HEK293 (cell line): Measurements from ENCODE around the gene HPS4.

Experiments
- CTCF ChIA-PET: fragments of 350-600 bp; formaldehyde crosslinking; extraction: SDS; loops from one replicate; lab custom pipeline; 2021; ENCODE audit warnings: antibody characterized with exemption; lab: Yijun Ruan, JAX
- POLR2A ChIA-PET: fragments of 300-600 bp; formaldehyde crosslinking; extraction: SDS; loops from one replicate; lab custom pipeline; 2020; ENCODE audit warnings: antibody characterized with exemption, inconsistent platforms; lab: Yijun Ruan, JAX
- H3K27ac ChIP-seq: fragments of 200-500 bp; sonication (Bioruptor generic); 2 replicates; pipeline ENCODE4 v1.5.1; 2014; ENCODE audit warnings: low read depth, low read length, control low read depth, inconsistent platforms; ENCODE audit errors: extremely low read depth
- H3K36me3 ChIP-seq, 2 experiments: fragments of 200-500 bp in 1 of 2; sonication (Bioruptor generic) in 1 of 2; 1 replicate in 1 of 2; 2 replicates in 1 of 2; pipeline ENCODE4 v1.5.1; 2014 to 2017; ENCODE audit warnings: inconsistent platforms in 2 of 2, low read length in 2 of 2; ENCODE audit not compliant: control insufficient read depth in 2 of 2, insufficient read depth in 1 of 2
- H3K4me1 ChIP-seq: fragments of 200-500 bp; sonication (Bioruptor generic); 2 replicates; pipeline ENCODE4 v1.5.1; 2014; ENCODE audit warnings: mild to moderate bottlenecking, low read length, inconsistent platforms; ENCODE audit not compliant: control insufficient read depth, insufficient read depth
- H3K4me3 ChIP-seq: 2 replicates; pipeline ENCODE4 v1.5.1; 2011; ENCODE audit warnings: low read depth, mild to moderate bottlenecking, control low read depth, low read length, moderate library complexity
- H3K9me3 ChIP-seq: fragments of 200-500 bp; sonication (Bioruptor generic); 2 replicates; pipeline ENCODE4 v1.5.1; 2014; ENCODE audit warnings: low read depth, low read length, inconsistent platforms; ENCODE audit not compliant: control insufficient read depth, insufficient read depth
- OVOL3 ChIP-seq: fragments of 450-650 bp; formaldehyde crosslinking; IDR thresholded peaks from 2 replicates; pipeline ENCODE4 v1.5.1; 2016; ENCODE audit warnings: missing biosample characterization, missing genetic modification characterization
- SCRT1 ChIP-seq: fragments of 450-650 bp; formaldehyde crosslinking; IDR thresholded peaks from 2 replicates; pipeline ENCODE4 v1.5.1; 2016; ENCODE audit warnings: missing biosample characterization, missing genetic modification characterization, borderline replicate concordance
- ZBTB20 ChIP-seq: fragments of 450-650 bp; formaldehyde crosslinking; IDR thresholded peaks from 2 replicates; pipeline ENCODE4 v1.5.1; 2016; ENCODE audit warnings: missing biosample characterization, missing genetic modification characterization
- ZFP3 ChIP-seq: fragments of 450-650 bp; formaldehyde crosslinking; IDR thresholded peaks from 2 replicates; pipeline ENCODE4 v1.5.1; 2016; ENCODE audit warnings: low read depth, missing biosample characterization, missing genetic modification characterization
- ZNF140 ChIP-seq: fragments of 450-650 bp; formaldehyde crosslinking; IDR thresholded peaks from 2 replicates; pipeline ENCODE4 v1.5.1; 2016; ENCODE audit warnings: missing biosample characterization, missing genetic modification characterization
- ZNF16 ChIP-seq: fragments of 450-650 bp; formaldehyde crosslinking; IDR thresholded peaks from 2 replicates; pipeline ENCODE4 v1.5.1; 2016; ENCODE audit warnings: low read depth, missing biosample characterization, missing genetic modification characterization
- ZNF223 ChIP-seq: fragments of 450-650 bp; formaldehyde crosslinking; IDR thresholded peaks from 2 replicates; pipeline ENCODE4 v1.5.1; 2016; ENCODE audit warnings: missing biosample characterization, missing genetic modification characterization
- ZNF239 ChIP-seq: fragments of 450-650 bp; formaldehyde crosslinking; IDR thresholded peaks from 2 replicates; pipeline ENCODE4 v1.5.1; 2016; ENCODE audit warnings: missing biosample characterization, missing genetic modification characterization
- ZNF416 ChIP-seq: fragments of 450-650 bp; formaldehyde crosslinking; IDR thresholded peaks from 2 replicates; pipeline ENCODE4 v1.5.1; 2016; ENCODE audit warnings: missing biosample characterization, missing genetic modification characterization
- ZNF747 ChIP-seq: fragments of 450-650 bp; formaldehyde crosslinking; IDR thresholded peaks from 2 replicates; pipeline ENCODE4 v1.5.1; 2016; ENCODE audit warnings: missing biosample characterization, missing genetic modification characterization
- ZNF76 ChIP-seq: fragments of 450-650 bp; formaldehyde crosslinking; IDR thresholded peaks from 2 replicates; pipeline ENCODE4; 2016; ENCODE audit warnings: low read depth, missing biosample characterization, missing genetic modification characterization, borderline replicate concordance
- ZNF768 ChIP-seq: fragments of 450-650 bp; formaldehyde crosslinking; IDR thresholded peaks from 2 replicates; pipeline ENCODE4 v1.5.1; 2018; ENCODE audit warnings: missing biosample characterization, mild to moderate bottlenecking, missing genetic modification characterization
- TF ChIP-seq, protein P1 (sequence below): fragments of 450-650 bp; formaldehyde crosslinking; IDR thresholded peaks from 2 replicates; pipeline ENCODE4 v1.5.1; 2016; ENCODE audit warnings: missing biosample characterization, missing genetic modification characterization
- TF ChIP-seq, protein P2 (sequence below): fragments of 450-650 bp; formaldehyde crosslinking; optimal IDR thresholded peaks from 2 replicates; pipeline ENCODE3; 2016; ENCODE audit warnings: missing biosample characterization, mild to moderate bottlenecking, missing genetic modification characterization
- TF ChIP-seq, protein P3 (sequence below): fragments of 450-650 bp; formaldehyde crosslinking; IDR thresholded peaks from 2 replicates; pipeline ENCODE4 v1.5.1; 2016; ENCODE audit warnings: missing biosample characterization, missing genetic modification characterization, borderline replicate concordance
- TF ChIP-seq, protein P4 (sequence below): fragments of 450-650 bp; formaldehyde crosslinking; IDR thresholded peaks from 2 replicates; pipeline ENCODE4 v1.5.1; 2016; ENCODE audit warnings: missing biosample characterization, missing genetic modification characterization

Gene HPS4

DNA sequence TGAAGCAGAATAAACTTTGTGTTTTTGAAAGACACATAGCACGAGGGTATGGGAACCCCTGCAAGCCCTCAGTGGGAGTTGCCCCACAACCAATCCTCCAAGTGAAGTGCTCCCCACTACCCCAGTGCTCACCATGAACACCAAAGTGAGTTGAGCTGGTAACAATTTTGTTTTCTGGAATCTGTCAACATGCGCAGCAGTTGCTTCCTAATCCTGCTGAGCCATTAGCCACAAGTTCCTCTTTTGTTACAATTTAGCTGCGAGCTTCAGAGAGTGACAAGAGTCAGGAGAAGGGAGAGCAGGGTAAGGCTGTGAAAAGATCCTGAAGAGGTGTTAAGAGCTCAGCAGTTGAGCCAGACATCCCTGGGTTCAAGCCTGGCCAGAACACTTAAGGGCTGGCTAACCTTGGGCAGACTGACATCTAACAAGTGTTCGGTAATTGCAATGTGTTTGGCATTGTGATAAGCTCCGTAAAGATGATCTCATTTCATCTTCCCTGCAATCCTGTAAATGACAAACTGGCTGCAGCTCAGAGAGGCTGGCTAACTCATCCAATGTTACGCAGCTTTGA, 78.6 kb downstream of the HPS4 start (continued):
- no peak for TF ChIP-seq ZNF140 (tag by site-specific recombination)

DNA sequence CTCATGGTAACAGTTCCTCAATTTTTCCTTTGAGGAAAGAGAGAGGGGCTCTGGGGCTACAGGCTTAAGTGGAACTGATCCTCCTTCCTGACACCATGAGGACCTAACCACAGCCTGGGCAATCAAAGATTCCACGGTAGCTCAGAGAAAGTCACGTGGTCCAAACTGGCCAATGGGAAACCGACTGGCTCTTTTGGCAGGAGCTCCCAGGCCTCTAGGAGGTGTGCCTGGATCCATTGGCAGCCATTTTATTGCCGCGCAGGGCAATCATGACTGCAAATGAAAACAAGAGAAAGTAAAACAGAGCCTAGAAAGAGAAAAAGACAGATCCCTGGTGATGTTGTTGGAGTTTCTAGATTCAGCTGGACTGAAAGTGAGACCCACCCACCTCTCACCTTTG, 81.9 kb downstream of the HPS4 start:
- Histone ChIP-seq H3K4me3 (no peak overlapping the region), H3K36me3 (no peaks in the 10 kb centered on the region), H3K4me1 (no peaks in the 10 kb centered on the region), H3K27ac (no peak overlapping the region), H3K9me3 (no peaks in the 10 kb centered on the region)
- ChIA-PET CTCF (interaction anchor here (1.1 to 17.9 kb wide), 5 partner anchors 13 to 59 kb away, joined by 4 to 267 read pairs (median 5); no protein-coding TSS in a partner anchor), POLR2A (no interaction called here)
- TF ChIP-seq ZNF223 (tag by site-specific recombination) (no peak), ZNF239 (tag by site-specific recombination) (no peak), ZNF416 (tag by site-specific recombination) (no peak), ZNF747 (tag by site-specific recombination) (no peak), ZNF76 (tag by site-specific recombination) (no peak), OVOL3 (tag by site-specific recombination) (no peak), ZBTB20 (tag by site-specific recombination) (no peak), ZNF16 (tag by site-specific recombination) (no peak), SCRT1 (tag by site-specific recombination) (no peak), ZFP3 (no peak), ZNF768 (tag by site-specific recombination) (no peak)
- TF ChIP-seq, protein P1, sequence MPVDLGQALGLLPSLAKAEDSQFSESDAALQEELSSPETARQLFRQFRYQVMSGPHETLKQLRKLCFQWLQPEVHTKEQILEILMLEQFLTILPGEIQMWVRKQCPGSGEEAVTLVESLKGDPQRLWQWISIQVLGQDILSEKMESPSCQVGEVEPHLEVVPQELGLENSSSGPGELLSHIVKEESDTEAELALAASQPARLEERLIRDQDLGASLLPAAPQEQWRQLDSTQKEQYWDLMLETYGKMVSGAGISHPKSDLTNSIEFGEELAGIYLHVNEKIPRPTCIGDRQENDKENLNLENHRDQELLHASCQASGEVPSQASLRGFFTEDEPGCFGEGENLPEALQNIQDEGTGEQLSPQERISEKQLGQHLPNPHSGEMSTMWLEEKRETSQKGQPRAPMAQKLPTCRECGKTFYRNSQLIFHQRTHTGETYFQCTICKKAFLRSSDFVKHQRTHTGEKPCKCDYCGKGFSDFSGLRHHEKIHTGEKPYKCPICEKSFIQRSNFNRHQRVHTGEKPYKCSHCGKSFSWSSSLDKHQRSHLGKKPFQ: no peak
- TF ChIP-seq, protein P2, sequence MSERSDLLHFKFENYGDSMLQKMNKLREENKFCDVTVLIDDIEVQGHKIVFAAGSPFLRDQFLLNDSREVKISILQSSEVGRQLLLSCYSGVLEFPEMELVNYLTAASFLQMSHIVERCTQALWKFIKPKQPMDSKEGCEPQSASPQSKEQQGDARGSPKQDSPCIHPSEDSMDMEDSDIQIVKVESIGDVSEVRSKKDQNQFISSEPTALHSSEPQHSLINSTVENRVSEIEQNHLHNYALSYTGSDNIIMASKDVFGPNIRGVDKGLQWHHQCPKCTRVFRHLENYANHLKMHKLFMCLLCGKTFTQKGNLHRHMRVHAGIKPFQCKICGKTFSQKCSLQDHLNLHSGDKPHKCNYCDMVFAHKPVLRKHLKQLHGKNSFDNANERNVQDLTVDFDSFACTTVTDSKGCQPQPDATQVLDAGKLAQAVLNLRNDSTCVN (tag by site-specific recombination): no peak
- TF ChIP-seq, protein P3, sequence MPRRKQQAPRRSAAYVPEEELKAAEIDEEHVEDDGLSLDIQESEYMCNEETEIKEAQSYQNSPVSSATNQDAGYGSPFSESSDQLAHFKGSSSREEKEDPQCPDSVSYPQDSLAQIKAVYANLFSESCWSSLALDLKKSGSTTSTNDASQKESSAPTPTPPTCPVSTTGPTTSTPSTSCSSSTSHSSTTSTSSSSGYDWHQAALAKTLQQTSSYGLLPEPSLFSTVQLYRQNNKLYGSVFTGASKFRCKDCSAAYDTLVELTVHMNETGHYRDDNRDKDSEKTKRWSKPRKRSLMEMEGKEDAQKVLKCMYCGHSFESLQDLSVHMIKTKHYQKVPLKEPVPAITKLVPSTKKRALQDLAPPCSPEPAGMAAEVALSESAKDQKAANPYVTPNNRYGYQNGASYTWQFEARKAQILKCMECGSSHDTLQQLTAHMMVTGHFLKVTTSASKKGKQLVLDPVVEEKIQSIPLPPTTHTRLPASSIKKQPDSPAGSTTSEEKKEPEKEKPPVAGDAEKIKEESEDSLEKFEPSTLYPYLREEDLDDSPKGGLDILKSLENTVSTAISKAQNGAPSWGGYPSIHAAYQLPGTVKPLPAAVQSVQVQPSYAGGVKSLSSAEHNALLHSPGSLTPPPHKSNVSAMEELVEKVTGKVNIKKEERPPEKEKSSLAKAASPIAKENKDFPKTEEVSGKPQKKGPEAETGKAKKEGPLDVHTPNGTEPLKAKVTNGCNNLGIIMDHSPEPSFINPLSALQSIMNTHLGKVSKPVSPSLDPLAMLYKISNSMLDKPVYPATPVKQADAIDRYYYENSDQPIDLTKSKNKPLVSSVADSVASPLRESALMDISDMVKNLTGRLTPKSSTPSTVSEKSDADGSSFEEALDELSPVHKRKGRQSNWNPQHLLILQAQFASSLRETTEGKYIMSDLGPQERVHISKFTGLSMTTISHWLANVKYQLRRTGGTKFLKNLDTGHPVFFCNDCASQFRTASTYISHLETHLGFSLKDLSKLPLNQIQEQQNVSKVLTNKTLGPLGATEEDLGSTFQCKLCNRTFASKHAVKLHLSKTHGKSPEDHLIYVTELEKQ (tag by site-specific recombination): no peak
- TF ChIP-seq, protein P4, sequence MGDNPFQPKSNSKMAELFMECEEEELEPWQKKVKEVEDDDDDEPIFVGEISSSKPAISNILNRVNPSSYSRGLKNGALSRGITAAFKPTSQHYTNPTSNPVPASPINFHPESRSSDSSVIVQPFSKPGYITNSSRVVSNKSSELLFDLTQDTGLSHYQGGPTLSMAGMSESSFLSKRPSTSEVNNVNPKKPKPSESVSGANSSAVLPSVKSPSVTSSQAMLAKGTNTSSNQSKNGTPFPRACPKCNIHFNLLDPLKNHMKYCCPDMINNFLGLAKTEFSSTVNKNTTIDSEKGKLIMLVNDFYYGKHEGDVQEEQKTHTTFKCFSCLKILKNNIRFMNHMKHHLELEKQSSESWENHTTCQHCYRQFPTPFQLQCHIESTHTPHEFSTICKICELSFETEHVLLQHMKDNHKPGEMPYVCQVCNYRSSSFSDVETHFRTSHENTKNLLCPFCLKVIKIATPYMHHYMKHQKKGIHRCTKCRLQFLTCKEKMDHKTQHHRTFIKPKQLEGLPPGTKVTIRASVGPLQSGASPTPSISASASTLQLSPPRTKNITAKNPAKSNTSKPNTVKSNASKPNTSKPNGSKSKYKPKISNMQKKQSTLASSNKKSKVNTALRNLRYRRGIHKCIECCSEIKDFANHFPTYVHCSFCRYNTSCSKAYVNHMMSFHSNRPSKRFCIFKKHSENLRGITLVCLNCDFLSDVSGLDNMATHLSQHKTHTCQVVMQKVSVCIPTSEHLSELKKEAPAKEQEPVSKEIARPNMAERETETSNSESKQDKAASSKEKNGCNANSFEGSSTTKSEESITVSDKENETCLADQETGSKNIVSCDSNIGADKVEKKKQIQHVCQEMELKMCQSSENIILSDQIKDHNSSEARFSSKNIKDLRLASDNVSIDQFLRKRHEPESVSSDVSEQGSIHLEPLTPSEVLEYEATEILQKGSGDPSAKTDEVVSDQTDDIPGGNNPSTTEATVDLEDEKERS (tag by site-specific recombination): no peak
